Hematopoietic multipotent progenitor cell treated with erythropoietin and hydrocortisone succinate and interleukin-3 and kit ligand, for 4 days (in vitro differentiated cells): ENCODE data around the gene MLLT6.

ENCODE experiments used
- DNase-seq: peaks from one replicate; pipeline ENCODE4 v3.0.0-alpha.2; 2015

Gene MLLT6

GRCh38 chr17:38704606-38705522, at the start of gene MLLT6:
Gene MLLT6 (plus strand): TSS chr17:38705273. CDS start chr17:38705633, 360 bp downstream.
- DNase-seq: peak; percentile 92

DNA sequence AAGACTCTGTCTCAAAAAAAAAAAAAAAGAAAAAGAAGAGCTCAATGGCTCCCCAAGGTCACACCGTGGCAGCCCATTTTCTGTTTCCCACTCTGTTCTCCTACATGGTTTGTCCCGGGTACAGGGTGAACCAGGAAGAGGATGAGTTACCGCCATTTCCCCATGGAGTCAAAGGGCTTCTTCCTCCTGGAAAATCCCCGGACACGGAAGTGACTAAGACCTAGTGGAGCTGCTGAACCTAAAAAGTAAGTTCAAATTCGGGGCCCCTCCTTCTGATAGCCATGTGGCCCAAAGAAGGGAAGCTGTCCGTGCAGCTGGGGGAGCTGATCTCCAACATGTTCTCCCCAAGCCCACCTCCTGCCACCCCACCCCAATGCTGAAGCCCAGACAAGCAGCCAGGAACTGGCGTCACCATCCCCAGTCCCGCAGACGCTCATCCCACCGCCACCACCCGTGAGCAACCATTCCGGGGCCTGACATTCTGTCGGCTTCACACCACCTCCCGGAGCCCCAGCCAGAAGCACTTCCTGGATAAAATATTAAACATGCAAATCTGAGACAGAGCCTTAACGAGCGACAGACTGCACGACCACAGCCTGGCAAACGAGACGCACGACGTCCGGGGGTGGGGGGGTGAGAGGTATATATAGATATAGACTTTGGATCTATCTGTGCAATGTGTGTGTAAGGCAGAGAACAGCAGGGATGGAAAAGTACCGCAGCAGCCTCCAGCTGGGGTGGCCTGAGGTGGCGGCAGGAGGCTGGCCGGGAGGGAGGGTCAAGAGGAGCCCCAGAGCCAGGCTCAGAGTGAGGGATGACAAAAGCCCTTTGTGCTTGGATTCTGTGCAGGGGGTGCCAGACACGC, 47.9 kb upstream of the MLLT6 start:
- DNase-seq: no peak

DNA sequence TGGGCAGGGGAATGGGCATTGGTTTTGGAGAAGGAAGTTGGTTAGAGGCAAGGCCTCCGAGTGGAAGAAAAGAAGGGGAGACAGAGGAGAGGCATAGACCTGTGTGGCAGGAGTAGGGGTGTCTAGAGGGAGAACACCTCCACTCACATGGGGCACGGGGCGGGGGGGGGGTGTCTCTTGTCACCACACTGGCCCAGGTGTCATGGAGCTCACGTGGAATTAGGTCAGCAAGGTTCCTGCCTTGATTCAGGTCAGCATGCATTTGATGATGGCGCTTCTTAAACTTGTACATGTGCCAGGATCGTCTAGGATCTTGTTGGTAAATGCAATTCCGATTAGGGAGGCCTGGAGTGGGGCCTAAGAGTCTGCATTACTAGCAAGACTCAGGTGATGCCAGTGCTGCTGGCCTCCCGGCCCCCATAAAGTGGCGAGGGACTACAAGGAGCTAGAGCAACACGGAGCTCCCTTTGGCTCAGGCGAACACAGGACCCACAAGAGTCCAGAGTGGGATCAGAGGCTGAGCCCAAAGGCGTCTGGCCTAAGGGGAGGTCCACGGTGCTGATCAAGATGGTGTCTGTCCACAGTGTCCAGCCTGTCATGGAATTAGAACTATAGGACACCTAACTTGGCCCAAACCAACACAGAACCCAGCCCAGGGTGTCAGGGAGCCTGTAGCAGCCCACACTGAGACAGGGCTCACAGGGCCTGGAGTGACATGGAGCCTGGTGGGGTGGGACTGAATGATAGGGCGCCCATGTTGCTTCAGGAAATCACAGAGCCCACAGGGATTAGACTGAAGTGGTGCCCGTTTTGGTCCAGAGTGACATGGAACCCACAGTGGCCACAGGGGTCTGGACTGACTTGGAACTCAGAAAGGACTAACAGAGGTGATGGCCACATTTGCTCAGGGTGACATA, 47.0 kb upstream of the MLLT6 start:
- no peak for DNase-seq

GRCh38 chr17:38658741-38659345, 46.2 kb upstream of the MLLT6 start:
- DNase-seq: peak; percentile 46

DNA sequence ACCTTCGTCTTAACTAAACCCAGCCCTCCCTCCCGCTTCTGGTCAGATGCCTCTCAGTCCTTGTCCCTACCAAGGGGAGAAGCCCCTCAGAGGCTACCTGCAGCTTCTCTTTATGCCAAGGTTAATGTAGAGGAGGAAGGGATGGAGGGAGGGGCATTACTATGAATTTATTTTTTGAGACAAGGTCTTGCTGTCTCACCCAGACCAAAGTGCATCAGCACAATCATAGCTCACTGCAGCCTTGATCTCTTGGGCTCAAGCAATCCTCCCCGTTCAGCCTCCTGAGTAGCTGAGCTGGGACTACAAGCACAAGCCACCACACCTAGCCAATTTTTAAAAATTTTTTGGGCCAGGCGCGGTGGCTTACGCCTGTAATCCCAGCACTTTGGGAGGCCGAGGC, 45.7 kb upstream of the MLLT6 start:
- no peak for DNase-seq

DNA sequence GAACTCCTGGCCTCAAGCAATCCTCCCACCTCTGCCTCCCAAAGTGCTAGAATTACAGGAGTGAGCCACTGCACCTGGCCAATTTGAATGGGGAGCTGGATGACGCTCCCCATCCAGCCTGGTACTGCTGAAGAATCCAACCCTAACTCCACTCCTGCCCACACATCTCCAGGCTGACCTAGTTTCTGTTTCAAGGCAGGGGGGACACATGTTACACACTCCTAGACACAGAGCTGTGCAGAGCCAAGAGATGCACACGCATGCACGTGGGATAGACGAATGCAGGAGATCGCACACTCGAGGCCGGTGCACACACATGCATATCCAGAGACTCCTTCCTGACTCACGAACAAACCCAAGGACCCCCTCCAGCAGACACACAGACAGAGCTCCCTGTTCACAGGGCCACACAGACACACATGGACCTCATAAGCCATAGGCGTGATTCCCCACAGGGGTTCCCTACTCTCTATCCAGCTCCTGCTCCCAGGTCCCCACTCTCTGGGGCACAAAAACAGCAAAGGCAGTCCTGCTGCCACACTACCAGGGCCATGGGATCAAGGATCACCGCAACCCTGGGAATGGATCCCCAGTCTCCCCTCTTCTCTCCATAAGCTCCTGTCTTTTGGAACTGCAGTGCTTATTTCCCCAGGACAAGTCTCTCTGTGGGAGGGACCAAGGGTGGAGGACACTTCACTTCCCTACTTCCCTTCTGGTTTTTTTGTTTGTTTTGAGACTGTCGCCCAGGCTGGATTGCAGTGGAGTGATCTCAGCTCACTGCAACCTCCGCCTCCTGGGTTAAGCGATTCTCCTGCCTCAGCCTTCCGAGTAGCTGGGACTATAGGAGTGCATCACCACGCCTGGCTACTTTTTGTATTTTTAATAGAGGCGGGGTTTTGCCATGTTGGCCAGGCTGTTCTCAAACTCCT, 44.7 kb upstream of the MLLT6 start:
- DNase-seq: no peak

DNA sequence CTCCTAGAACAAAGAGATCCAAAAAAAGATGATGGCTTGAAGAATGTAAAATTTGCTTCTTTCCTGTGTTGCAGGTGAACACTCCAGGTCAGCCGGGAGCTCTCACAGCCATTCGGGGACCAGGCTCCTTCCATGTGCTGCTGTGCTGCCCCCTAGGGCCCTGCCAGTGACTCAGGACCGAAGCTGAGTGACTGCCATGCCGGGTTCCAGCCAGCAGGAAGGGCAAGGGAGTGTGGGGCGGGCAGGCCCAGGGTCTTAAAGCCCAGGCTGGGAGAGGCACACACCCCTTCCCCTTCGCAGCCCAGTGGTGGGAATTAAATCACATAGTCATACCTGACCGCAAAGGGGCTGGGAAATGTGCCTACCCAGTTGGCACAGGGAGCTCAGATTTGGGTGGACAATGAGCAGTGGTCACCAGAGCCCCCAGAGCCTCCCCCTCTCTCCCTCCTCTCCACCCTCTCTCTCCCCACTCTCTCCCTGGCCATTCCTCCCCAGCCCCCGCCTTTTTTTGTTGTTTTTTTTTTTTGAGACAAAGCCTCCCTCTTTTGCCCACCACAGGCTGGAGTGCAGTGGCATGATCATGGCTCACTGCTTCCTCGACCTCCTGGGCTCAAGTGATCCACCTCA, 41.8 kb upstream of the MLLT6 start:
- DNase-seq: peak; percentile 78

- DNase-seq: no peak
Measured at GRCh38 chr17:38663964-38664644, 41.0 kb upstream of the MLLT6 start.

- peak; percentile 84 for DNase-seq
Measured at GRCh38 chr17:38667099-38667786, 37.8 kb upstream of the MLLT6 start.

- DNase-seq: no peak
Measured at GRCh38 chr17:38667787-38668122, 37.3 kb upstream of the MLLT6 start.

GRCh38 chr17:38669520-38669919, 35.6 kb upstream of the MLLT6 start:
- DNase-seq: no peak

- DNase-seq: no peak
Measured at GRCh38 chr17:38671939-38672720, 32.9 kb upstream of the MLLT6 start.

GRCh38 chr17:38672788-38673706, 32.0 kb upstream of the MLLT6 start:
- DNase-seq: no peak

DNA sequence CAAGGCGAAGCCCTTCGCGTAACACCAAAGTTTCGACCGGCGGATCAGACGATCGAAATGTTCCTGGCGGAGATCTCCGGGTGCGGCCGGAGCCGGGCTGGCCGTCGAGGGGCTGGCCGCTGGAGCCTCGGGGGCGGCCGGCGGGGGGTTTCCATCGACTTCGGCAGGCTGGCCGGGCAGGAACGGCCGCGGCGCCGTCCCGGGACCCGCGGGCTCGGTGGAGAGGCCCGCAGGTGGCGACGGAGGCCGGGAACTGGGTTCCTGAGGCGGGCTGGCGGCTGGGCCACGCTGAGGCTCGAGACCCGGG, 31.4 kb upstream of the MLLT6 start:
- DNase-seq: peak; percentile 26

- peak; percentile 24 for DNase-seq
Measured at GRCh38 chr17:38674014-38674748, 30.9 kb upstream of the MLLT6 start.

GRCh38 chr17:38674749-38675615, 30.1 kb upstream of the MLLT6 start, which contains the start of gene EPOP:
Gene EPOP (minus strand): TSS chr17:38674957. CDS start chr17:38674495, 462 bp downstream.
- peak; percentile 90 for DNase-seq
